AG08396 (cell line): Measurements from ENCODE around the gene EPHB3.

Experiments used
- DNase-seq: peaks from one replicate; pipeline ENCODE4 v3.0.0; 2012; ENCODE audit warnings: low spot score, mixed read lengths

The EPHB3 gene

DNA sequence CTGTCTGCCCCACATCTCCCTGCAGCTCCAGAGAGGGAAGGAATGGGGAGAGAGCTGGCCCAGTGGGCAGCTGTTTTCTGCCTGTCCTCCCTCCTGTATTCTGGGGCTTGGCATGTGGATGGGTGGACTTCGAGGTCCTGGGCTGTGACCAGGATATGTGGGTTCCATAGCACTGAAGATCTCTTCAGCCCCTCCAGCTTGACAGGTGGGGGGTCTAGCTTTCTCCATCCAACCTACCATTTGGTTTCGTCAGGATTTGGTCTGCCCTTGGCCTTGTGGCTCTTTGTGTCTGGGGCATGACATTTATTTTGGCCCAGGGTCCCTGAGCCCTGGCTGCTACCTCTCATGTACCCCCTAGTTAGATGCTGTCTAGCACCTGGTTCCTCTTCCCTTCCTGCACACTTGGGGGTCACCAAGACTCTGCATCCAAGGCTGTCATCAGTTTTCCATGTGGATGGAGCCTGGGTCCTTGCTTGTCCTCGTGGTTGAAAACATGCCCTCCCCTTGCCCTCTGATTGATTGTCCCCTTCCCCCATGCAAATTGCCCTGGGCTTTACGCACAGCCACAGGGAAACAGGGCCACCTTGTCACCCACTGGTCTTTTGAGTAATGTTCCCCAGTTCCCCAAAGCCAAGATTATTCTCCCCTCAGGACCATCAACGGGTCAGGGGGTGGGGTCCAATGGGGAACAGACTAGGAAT, 3.2 kb downstream of the EPHB3 start:
- no peak for DNase-seq

DNA sequence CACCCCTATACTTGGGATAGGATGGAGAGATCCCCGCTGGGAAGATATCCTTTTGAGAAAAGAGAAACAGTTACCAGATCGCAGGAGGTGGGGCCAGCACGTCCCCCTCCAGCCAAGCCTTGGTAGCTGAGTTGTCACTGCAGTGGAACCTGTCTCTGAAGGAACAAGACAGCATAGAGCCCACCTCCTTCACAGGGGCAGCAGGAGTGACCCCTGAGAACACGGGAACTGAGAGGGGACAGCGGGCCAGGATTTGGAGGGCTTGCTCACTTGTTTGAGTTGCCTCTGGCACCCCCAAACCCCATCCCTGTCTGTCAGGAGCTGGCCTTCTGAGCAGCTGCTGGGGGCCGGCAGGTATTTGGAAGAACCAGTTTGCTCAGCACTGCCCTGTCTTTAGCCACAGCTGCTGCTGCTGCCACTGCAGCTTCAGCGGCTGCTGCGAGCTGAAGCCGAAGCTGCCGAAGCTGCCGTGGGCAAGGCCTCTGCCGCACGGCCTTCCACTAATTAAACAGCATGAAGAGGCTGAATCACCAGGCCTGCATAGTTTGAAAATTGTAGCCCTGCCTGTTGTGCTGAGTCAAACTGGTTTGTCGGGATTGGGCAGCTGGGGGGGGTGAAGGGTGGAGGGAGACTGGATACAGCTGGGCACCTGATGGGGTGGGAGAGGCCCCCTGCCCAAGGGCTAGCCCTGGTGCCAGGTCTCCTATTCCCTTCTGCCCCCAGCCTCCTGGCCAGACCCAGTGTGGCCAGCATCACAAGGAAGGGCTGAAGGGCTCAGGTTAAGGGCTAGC, 4.0 kb downstream of the EPHB3 start:
- DNase-seq = peak; percentile 88

DNA sequence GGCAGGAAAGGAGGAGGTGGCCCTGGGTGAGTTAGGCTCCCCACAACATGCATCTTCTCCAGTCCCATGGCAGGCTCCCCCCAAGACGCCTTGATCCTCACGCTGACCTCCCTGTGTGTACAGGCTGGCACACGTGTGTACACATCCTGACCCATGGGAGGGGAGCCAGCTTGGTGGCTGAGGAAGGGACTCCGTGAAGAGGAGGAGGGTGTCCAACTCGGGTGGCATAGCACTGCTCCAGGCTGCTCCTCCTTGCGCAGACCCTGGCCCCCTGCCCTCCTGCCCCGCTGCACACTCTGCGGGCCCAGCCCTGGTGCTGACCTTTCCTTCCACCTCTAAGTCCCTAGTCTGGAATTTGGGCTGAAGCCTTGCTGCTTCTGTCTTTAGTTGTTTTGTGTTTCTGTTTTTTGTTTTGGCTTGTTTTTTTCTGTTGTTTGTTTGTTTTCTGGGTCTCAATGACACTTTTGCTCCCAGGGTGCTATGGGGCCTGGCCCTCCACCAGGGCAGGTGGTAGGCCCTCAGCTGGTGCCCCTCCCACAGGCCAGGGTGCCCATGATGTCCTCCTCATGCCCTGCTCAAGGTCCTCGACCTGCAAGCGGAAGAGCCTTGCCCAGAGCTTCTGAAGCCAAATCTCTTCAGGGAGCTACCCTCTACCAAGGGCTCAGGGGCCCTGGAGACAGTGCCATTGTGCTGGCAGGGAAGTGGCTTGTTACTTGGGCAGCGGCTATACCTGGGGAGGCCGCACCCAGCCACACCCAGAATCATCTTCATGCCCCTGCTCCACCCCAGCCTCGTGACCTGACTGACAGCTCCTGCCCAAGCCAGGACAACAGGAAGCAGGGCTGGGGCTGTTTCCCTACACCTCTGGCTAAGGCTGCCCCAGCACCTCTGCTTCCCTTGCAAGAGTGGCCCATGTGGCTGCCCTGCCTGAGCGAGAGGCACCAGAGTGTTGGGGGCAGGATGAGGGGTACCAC, 5.1 kb downstream of the EPHB3 start:
- no peak for DNase-seq

DNA sequence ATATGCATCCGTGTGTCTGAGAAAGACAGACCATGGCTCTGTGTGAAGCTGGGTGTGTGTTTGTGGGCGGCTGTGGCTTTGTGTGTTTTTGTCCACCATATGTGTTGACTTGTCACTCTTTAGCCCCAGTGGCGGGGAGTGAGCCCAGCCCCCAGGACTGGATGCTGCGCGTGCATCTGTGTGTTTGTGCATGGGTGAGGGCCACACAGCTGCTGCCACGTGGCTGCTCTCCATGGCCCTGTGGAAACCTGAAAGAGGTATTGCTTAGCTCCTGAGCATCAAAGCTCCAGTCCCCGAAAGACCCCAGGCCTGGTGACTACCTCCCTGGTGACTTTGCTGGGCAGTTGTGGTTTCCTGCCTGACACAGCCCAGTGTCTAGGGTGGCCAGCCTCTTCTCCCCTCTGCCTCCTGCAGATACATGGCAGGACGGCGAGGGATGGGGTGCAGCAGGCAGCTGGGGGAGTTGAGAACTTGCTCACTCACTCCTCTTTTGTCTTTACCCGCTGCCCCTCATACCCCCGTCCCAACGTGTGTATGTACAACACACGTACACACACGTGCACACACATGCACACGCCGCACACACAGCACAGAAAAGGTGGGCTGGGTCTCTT, 6.5 kb downstream of the EPHB3 start:
- no peak for DNase-seq

DNA sequence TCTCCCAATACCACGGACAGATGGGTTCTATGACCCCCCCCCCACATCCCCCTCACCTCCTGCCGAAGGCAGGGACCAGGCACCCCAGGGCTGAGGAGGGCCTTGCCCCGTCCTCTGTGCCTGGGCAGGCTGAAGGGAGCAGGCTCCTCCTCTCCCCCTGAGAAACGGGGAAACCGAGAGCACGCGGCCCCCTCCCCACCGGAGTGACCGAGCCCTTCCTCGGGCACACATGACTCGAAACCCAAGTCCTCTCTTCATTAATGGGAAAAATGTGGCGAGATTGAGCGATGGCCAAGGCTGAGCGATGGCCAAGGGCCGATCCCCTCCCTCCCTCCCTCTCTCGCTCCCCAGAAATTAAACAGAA, 7.0 kb downstream of the EPHB3 start:
- no peak for DNase-seq

DNA sequence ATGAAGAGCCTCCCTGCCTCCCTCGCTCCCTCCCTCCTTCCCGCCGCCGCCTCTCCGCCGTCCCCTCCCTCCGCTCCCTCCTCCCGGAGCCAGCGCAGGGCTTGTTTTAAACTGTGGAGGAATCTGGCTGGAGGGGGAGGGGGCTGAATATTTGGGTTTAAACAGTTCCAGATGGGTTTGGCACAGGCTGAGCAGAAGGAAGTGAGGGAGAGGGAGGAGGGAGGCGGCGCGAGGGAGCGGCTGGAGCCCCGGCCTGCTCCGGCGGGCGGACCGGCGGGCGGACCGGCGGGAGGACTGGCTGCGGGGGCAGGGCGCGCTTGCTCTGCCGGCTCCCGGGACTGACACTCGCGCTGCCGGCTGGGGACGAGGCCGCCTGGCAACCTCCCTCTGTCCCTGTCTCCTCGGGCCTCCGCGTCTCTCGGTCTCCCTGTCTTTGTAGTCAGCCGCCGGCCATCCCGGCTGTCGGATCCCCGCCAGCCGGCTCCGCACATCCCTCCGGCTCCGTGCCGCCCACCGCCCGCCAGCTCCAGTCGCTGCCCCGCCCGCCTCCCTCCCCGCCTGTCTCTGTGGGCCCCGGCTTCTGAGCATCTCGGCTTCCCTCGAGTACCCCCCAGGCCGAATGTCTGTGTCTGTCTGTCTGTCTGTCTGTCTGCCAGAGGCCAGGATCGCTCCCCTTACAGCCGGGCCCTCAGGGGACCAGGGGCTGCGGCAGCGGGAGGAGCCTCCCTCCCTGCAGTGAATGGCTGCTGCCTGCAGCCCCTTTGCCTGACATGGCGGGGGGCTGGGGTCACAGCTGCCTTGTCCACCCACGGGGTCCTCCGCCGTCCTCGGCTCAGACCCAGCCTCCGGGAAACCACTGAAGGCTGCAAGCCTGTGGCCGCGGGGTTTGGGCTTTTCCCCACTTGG, 7.6 kb downstream of the EPHB3 start:
- DNase-seq = peak; percentile 94

DNA sequence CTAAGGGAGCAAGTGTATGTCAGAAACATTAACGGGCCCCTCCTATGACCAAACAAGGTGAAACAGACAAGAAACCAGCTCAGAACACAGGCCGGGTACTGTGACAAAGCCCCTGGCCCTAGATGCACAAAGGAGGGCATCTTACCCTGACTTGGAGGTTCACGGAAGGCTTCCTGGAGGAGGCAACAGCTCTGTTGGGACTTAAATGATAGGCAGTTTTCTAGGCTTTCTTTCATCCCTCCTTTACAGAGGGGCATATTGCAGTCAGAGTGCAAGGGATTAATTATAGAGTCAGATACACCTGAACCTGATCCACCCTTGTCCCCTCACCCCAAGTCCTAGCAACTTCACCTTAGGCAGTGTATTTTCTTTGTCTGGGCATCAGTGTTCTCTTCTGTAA, 8.4 kb downstream of the EPHB3 start:
- DNase-seq = no peak

DNA sequence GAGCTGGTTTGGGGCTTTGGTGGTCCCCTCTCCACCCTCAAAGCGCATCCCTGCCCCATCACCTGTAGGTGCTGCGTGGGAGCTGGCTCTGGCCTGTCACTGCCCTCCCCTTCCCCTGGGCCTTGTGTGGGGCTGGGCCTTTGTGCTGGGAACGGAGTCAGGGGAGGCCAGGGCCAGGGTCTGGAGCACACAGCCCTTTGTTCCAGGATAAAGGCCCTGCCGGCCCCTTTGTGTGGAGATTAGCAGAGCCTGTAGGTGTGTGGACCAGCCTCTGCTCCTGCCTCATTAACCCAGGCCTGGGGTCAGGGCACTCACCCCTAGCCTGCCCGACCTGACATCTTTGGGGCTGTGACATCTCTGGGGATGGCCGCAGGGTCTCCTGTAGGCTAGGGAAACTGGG, 8.9 kb downstream of the EPHB3 start:
- no peak for DNase-seq

DNA sequence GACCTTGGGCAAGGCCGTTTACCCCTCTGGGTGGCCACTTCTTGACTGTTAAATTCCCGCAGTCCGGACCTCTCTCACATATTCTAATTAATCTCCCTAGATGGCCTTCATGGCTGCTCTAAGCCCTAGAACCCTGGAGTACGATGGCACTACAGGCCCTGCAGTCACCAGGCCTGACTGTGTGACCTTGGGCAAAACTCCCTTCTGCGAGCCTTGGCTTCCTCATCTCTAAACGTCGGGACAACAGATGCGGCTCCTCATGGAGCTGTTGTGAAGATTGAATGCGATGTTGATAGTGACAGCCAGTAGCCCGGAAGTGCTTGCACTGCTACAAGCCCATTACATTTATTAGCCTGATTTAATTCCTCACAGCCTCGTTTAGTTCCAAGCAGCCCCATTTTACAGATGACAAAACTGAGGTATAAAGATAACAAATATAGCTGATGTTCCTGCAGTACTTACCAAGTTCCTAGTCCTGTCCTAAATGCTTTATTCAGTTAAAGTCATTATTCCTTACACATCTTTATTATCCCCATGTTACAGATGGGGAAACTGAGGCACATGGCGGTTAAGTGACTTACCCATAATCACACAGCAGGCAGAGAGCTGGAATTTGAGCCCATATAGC, 10.3 kb downstream of the EPHB3 start:
- DNase-seq = no peak

DNA sequence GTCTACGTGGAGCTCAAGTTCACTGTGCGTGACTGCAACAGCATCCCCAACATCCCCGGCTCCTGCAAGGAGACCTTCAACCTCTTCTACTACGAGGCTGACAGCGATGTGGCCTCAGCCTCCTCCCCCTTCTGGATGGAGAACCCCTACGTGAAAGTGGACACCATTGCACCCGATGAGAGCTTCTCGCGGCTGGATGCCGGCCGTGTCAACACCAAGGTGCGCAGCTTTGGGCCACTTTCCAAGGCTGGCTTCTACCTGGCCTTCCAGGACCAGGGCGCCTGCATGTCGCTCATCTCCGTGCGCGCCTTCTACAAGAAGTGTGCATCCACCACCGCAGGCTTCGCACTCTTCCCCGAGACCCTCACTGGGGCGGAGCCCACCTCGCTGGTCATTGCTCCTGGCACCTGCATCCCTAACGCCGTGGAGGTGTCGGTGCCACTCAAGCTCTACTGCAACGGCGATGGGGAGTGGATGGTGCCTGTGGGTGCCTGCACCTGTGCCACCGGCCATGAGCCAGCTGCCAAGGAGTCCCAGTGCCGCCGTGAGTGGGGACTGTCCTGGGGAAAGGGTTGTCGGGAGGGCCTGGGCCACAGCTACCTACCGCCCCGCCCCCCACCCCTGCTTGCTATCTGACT, 11.2 kb downstream of the EPHB3 start:
- DNase-seq = no peak

DNA sequence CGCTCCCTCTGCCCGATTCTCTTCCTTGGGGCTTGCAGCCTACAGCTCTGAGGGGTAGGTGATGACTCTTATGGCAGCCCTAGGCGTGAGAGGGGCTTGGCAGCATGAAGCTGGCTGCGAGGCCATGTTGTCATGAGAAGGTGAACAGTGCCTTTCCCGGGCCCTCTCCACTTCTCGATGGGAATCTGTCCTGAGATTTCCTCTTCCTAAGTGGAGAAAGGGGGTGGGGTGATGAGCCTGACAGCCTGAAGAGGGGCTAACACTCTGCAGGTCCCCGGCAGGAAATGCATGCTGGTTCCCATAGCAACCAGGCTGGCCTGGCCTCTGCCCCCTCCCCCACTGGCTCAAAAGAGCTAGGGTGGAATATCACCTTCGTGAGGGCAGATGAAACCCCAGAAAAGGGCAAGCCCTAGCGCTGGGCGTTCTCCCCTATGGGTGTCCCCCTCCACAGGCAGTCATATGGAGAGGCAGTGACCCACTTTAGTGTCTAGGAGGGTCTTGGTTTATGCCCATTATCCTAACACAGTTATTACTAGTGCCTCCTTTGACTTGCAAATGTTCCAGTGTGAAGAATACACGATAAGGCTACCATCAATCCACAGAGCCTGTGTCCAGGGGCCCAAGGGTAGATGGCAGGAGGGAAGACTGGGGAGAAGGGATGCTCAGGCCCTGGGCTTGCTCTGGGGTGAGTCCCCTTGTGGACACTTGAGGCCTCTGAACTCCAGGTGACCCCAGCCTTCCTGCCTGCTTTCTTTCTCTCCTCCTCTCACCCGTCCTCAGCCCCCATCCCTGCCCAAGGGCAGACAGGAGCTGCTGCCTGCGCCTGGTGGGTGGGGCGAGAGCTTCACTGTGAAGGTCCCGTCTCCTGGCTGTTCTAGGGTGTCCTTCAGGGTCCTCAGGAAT, 13.2 kb downstream of the EPHB3 start:
- no peak for DNase-seq

DNA sequence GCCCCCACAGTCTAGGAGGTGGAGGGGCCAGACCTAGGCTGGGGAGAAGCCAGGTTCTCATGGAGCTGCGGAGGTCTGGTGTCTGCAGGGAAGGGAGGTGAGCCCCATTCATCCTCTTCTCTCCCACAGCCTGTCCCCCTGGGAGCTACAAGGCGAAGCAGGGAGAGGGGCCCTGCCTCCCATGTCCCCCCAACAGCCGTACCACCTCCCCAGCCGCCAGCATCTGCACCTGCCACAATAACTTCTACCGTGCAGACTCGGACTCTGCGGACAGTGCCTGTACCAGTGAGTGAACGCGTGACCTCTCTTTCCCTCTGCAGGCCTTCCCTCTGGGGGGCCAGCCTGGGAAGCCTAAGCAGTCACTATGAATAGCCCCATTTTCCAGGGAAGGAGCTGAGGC, 14.1 kb downstream of the EPHB3 start:
- no peak for DNase-seq

DNA sequence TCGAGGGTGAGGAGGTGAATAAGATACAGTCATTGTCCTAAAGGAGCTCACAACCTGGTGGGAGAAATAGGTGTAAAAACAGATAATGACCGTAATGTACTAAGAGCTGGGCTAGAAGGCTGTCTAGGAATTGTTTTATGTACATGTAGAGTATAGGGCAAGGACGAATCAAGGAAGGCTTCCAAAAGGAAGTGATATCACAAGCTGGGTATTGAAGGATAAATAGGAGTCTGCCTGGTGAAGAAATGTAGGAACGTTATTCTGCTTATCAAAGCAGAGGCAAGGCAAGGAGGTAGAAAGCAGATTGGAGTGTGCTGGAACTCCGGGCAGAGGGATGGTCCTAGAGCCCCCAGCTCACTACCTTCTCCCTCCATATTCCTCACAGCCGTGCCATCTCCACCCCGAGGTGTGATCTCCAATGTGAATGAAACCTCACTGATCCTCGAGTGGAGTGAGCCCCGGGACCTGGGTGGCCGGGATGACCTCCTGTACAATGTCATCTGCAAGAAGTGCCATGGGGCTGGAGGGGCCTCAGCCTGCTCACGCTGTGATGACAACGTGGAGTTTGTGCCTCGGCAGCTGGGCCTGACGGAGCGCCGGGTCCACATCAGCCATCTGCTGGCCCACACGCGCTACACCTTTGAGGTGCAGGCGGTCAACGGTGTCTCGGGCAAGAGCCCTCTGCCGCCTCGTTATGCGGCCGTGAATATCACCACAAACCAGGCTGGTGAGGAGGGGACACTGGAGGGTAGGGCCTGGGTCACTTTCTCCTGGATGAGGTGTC, 15.1 kb downstream of the EPHB3 start:
- DNase-seq = no peak

DNA sequence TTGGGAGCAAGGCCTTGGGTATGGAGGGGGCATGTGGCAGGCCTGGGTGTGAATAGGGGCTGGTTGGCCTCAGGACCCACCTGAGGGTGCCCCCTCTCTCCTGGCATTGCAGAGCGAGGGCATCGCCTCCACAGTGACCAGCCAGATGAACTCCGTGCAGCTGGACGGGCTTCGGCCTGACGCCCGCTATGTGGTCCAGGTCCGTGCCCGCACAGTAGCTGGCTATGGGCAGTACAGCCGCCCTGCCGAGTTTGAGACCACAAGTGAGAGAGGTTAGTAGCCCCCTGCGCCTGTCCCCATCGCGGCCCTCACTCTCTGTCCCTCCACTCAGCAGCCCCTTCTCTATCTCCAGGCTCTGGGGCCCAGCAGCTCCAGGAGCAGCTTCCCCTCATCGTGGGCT, 16.0 kb downstream of the EPHB3 start:
- no peak for DNase-seq

DNA sequence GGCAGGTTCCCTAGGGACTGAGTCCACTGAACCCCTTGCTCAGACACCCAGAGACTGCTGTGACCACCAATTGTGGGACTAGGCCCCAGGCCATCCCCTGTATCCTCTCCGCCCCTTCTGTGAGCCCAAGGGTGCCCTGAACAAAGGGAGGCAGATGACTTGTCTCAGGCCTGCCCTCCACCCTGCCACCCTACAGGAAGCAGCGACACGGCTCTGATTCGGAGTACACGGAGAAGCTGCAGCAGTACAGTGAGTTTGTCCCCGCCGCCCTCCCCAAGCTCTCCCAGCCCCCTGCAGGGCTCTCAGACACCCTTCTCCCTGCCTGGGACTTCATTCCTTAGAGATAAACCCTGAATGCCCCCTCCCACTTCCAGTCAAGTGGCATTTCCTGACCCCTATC, 16.6 kb downstream of the EPHB3 start:
- DNase-seq = no peak

DNA sequence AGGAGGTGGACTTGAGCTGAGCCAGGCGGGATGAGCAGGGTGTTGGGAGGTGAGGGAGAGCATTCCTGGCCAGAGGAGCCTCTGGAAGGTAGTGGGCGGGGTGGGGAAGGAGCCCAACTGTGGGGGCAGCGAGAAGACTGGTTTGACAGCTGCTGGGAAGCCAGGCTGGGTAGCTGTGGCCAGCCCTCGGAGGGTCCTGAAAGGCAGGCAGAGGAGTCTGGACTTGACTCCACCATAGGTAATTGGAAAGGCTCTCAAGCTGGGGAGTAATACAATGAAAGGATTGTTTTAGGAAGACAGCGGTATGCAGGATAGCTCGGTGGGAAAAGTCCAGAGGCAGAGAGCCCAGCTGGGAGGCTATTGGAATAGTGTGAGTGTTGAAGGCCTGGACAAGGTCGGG, 17.2 kb downstream of the EPHB3 start:
- no peak for DNase-seq

DNA sequence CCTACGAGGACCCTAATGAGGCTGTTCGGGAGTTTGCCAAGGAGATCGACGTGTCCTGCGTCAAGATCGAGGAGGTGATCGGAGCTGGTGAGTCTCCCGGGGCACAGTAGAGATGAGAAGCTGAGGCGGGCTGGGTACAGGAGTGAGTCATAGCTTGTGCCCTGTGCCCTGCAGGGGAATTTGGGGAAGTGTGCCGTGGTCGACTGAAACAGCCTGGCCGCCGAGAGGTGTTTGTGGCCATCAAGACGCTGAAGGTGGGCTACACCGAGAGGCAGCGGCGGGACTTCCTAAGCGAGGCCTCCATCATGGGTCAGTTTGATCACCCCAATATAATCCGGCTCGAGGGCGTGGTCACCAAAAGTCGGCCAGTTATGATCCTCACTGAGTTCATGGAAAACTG, 17.9 kb downstream of the EPHB3 start:
- no peak for DNase-seq

DNA sequence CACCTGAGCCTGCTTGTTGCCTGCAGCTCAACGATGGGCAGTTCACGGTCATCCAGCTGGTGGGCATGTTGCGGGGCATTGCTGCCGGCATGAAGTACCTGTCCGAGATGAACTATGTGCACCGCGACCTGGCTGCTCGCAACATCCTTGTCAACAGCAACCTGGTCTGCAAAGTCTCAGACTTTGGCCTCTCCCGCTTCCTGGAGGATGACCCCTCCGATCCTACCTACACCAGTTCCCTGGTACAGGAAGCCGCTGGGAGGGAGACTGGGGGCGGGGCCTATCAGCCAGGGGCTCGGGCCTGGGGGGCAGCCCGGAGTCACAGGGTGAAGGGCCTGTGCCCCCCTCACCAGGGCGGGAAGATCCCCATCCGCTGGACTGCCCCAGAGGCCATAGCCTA, 18.8 kb downstream of the EPHB3 start:
- DNase-seq = no peak
